ENCODE results near the gene TMEM132C. TPM values are rescaled to one million over a fixed set of nuclear protein-coding genes. Genes with fewer than 3 reads are reported as not detected.

TMEM132C gene
- total and polyA plus RNA-seq, 2 of the 13 experiments (the other 11 are each of a cell fraction or from before 2014, with no cell fraction given): not detected

- TF ChIP-seq NFYC (CRISPR knock-in tag; IDR thresholded peaks at IDR 0.05): no peak
- no peak for TF ChIP-seq POGZ (CRISPR knock-in tag; IDR thresholded peaks at IDR 0.05)
- no peak for TF ChIP-seq ZNF749 (CRISPR knock-in tag; IDR thresholded peaks at IDR 0.05; ENCODE audit: borderline replicate concordance)
- H4K20me1 ChIP-seq (ENCODE audit: insufficient read depth, low read length): no peaks in the 10 kb centered on the region
- no peaks in the 10 kb centered on the region for H3K9me3 ChIP-seq (ENCODE audit: low read length)
- H3K36me3 ChIP-seq (replicated peaks in 1 of 2; ENCODE audit: control insufficient read depth in 1 of 2, insufficient read depth in 2 of 2, low read length in 2 of 2): no peaks in the 10 kb centered on the region
- H3K9ac ChIP-seq (ENCODE audit: insufficient read depth, low read depth, low read length): no peak overlapping the region
- no peak overlapping the region for H3K4me3 ChIP-seq (replicated peaks in 1 of 3; ENCODE audit: insufficient read depth in 1 of 3, low read depth in 2 of 3, low read length in 3 of 3)
- H3K4me2 ChIP-seq (ENCODE audit: low read depth, low read length): no peak overlapping the region
- FAIRE-seq (no peak), DNase-seq (ENCODE audit: low spot score) (no peak), ATAC-seq (no peak)
- in situ Hi-C loops (cut with HindIII; ENCODE audit: extremely low pct_ligation_motif_present, low pct_unique_long_range_greater_than_20kb) (no loop called here), intact Hi-C loops (cut with micrococcal nuclease; ENCODE audit: unreplicated experiment) (no loop called here)
- BruUV-seq (replicated peaks): no TSS peak
- CTCF ChIA-PET (ENCODE audit: low intra/inter-chr PET ratio, low total read pairs): no interaction called here
- H3K79me2 ChIP-seq (ENCODE audit: insufficient read depth, low read length): no peaks in the 10 kb centered on the region
- WGBS (ENCODE audit: low lambda C conversion rate): 3% methylated on average over 1 of the region's 1 CpG
- no peaks in the 10 kb centered on the region for H3K4me1 ChIP-seq (ENCODE audit: insufficient read depth, low read length)
- H3K27ac ChIP-seq (ENCODE audit: extremely low read length, insufficient read depth, low read length): no peak overlapping the region
- no peaks in the 10 kb centered on the region; a peak in 1 of 5 replicates for H3K27me3 ChIP-seq (ENCODE audit: control insufficient read depth in 1 of 2, insufficient read depth in 2 of 2, low read length in 2 of 2)
- POLR2A ChIA-PET: no interaction called here
- no peak overlapping the region for H2AFZ ChIP-seq (ENCODE audit: low read length)
Observed at GRCh38 chr12:128537668-128538067, 270.7 kb downstream of the TMEM132C start.

- H3K9me3 ChIP-seq (ENCODE audit: low read length): no peaks in the 10 kb centered on the region
- no peak overlapping the region for H3K27ac ChIP-seq (ENCODE audit: extremely low read length, insufficient read depth, low read length)
- no peaks in the 10 kb centered on the region for H3K4me1 ChIP-seq (ENCODE audit: insufficient read depth, low read length)
- no peak overlapping the region for H3K9ac ChIP-seq (ENCODE audit: insufficient read depth, low read depth, low read length)
- POLR2A ChIA-PET: no interaction called here
- H3K4me3 ChIP-seq (replicated peaks in 1 of 3; ENCODE audit: insufficient read depth in 1 of 3, low read depth in 2 of 3, low read length in 3 of 3): no peak overlapping the region
- in situ Hi-C loops (cut with HindIII; ENCODE audit: extremely low pct_ligation_motif_present, low pct_unique_long_range_greater_than_20kb) (no loop called here), intact Hi-C loops (cut with micrococcal nuclease; ENCODE audit: unreplicated experiment) (no loop called here)
- H3K27me3 ChIP-seq (ENCODE audit: control insufficient read depth in 1 of 2, insufficient read depth in 2 of 2, low read length in 2 of 2): peaks cover 0 to 1% of the 10 kb centered on the region in 2 experiments; a peak in 2 of 5 replicates
- 7% methylated on average over 7 of the region's 7 CpGs for WGBS (ENCODE audit: low lambda C conversion rate)
- no TSS peak for BruUV-seq (replicated peaks)
- H4K20me1 ChIP-seq (ENCODE audit: insufficient read depth, low read length): no peaks in the 10 kb centered on the region
- CTCF ChIA-PET (ENCODE audit: low intra/inter-chr PET ratio, low total read pairs): no interaction called here
- FAIRE-seq (no peak), DNase-seq (ENCODE audit: low spot score) (no peak), ATAC-seq (no peak)
- H3K79me2 ChIP-seq (ENCODE audit: insufficient read depth, low read length): no peaks in the 10 kb centered on the region
- TF ChIP-seq ZNF451 (CRISPR knock-in tag; IDR thresholded peaks at IDR 0.05) (no peak), NFE2 (CRISPR knock-in tag; IDR thresholded peaks at IDR 0.05) (no peak), SP2 (CRISPR knock-in tag; IDR thresholded peaks at IDR 0.05) (no peak), SIN3A (IDR thresholded peaks at IDR 0.05; ENCODE audit: borderline replicate concordance, low read depth, low read length) (no peak)
- H3K36me3 ChIP-seq (replicated peaks in 1 of 2; ENCODE audit: control insufficient read depth in 1 of 2, insufficient read depth in 2 of 2, low read length in 2 of 2): no peaks in the 10 kb centered on the region
- no peak overlapping the region for H3K4me2 ChIP-seq (ENCODE audit: low read depth, low read length)
- no peak overlapping the region for H2AFZ ChIP-seq (ENCODE audit: low read length)
Observed at GRCh38 chr12:128542844-128543243, 275.9 kb downstream of the TMEM132C start.
